Brain microvascular endothelial cell (primary cell): ENCODE data around the gene CXorf49B.
"Not testable (repeated sequence)": the region's sequence is repeated elsewhere in the genome, so short reads cannot be mapped to it uniquely, and the experiment has no call there.

Source experiments
- DNase-seq: peaks from one replicate; pipeline ENCODE4 v3.0.0-alpha.2; 2020
- H3K27ac ChIP-seq: fragments of 250-450 bp; sonication (Bioruptor Pico); 2 replicates; pipeline ENCODE4 v1.5.1; 2020; ENCODE audit warnings: mild to moderate bottlenecking, moderate library complexity
- H3K27me3 ChIP-seq: fragments of 250-450 bp; sonication (Bioruptor Pico); replicated peaks from 2 replicates; pipeline ENCODE4 v1.5.1; 2020; ENCODE audit warnings: mild to moderate bottlenecking
- H3K36me3 ChIP-seq: fragments of 250-450 bp; sonication (Bioruptor Pico); replicated peaks from 2 replicates; pipeline ENCODE4 v1.5.1; 2020; ENCODE audit warnings: mild to moderate bottlenecking
- H3K4me3 ChIP-seq: 2 replicates; pipeline ENCODE4 v1.5.1; 2011; ENCODE audit warnings: low read depth, mild to moderate bottlenecking, control low read depth, low read length, moderate library complexity
- in situ Hi-C: cut with HindIII; loops from 2 replicates; pipeline ENCODE4 v1.10.0; 2017; ENCODE audit warnings: low sequenced_read_pairs, low pct_ligation_motif_present

Gene CXorf49B

GRCh38 chrX:71763049-71763448 lies at the start of gene CXorf49B:
Gene CXorf49B, plus strand, starts transcription at chrX:71763349. Its CDS starts 75 bp downstream, at chrX:71763424.
- H3K27me3 ChIP-seq, H3K27ac ChIP-seq, H3K36me3 ChIP-seq, DNase-seq, in situ Hi-C loops, H3K4me3 ChIP-seq: not testable (repeated sequence)

GRCh38 chrX:71714064-71714463 lies 49.1 kb upstream of the CXorf49B start:
- H3K36me3 ChIP-seq, DNase-seq, H3K27me3 ChIP-seq, in situ Hi-C loops, H3K4me3 ChIP-seq, H3K27ac ChIP-seq: not testable (repeated sequence)

- DNase-seq, H3K4me3 ChIP-seq, H3K36me3 ChIP-seq, in situ Hi-C loops, H3K27me3 ChIP-seq, H3K27ac ChIP-seq: not testable (repeated sequence)
Observed at GRCh38 chrX:71715551-71715950, 47.6 kb upstream of the CXorf49B start.

GRCh38 chrX:71716323-71716722 lies 46.8 kb upstream of the CXorf49B start:
- DNase-seq, H3K4me3 ChIP-seq, H3K27me3 ChIP-seq, H3K27ac ChIP-seq, H3K36me3 ChIP-seq, in situ Hi-C loops: not testable (repeated sequence)

GRCh38 chrX:71718185-71718584 lies 45.0 kb upstream of the CXorf49B start, which contains the start of gene CXorf49:
Gene CXorf49, minus strand, starts transcription at chrX:71718285. Its CDS starts 134 bp downstream, at chrX:71718151.
- H3K36me3 ChIP-seq, H3K27me3 ChIP-seq, in situ Hi-C loops, H3K4me3 ChIP-seq, DNase-seq, H3K27ac ChIP-seq: not testable (repeated sequence)

- H3K27ac ChIP-seq, DNase-seq, H3K36me3 ChIP-seq, H3K4me3 ChIP-seq, H3K27me3 ChIP-seq, in situ Hi-C loops: not testable (repeated sequence)
Observed at GRCh38 chrX:71719195-71719594, 44.0 kb upstream of the CXorf49B start.

GRCh38 chrX:71720289-71720886 lies 42.8 kb upstream of the CXorf49B start:
- in situ Hi-C loops, H3K27ac ChIP-seq, DNase-seq, H3K27me3 ChIP-seq, H3K36me3 ChIP-seq, H3K4me3 ChIP-seq: not testable (repeated sequence)

GRCh38 chrX:71760688-71761281 lies 2.4 kb upstream of the CXorf49B start:
- H3K4me3 ChIP-seq, H3K36me3 ChIP-seq, H3K27me3 ChIP-seq, DNase-seq, in situ Hi-C loops, H3K27ac ChIP-seq: not testable (repeated sequence)

- H3K4me3 ChIP-seq, H3K36me3 ChIP-seq, H3K27ac ChIP-seq, H3K27me3 ChIP-seq, DNase-seq, in situ Hi-C loops: not testable (repeated sequence)
Observed at GRCh38 chrX:71764832-71765231, 1.7 kb downstream of the CXorf49B start.

- H3K27me3 ChIP-seq, DNase-seq, H3K27ac ChIP-seq, H3K36me3 ChIP-seq, in situ Hi-C loops, H3K4me3 ChIP-seq: not testable (repeated sequence)
Observed at GRCh38 chrX:71765613-71766012, 2.5 kb downstream of the CXorf49B start.

GRCh38 chrX:71767134-71767533 lies 4.0 kb downstream of the CXorf49B start:
- H3K4me3 ChIP-seq, H3K36me3 ChIP-seq, DNase-seq, H3K27ac ChIP-seq, H3K27me3 ChIP-seq, in situ Hi-C loops: not testable (repeated sequence)

- H3K36me3 ChIP-seq, H3K27me3 ChIP-seq, H3K27ac ChIP-seq, DNase-seq, in situ Hi-C loops, H3K4me3 ChIP-seq: not testable (repeated sequence)
Observed at GRCh38 chrX:71778322-71778721, 15.2 kb downstream of the CXorf49B start.

GRCh38 chrX:71782225-71782949 lies 19.2 kb downstream of the CXorf49B start:
- H3K27me3 ChIP-seq, H3K36me3 ChIP-seq, H3K4me3 ChIP-seq, DNase-seq, in situ Hi-C loops, H3K27ac ChIP-seq: not testable (repeated sequence)

GRCh38 chrX:71782950-71783299 lies 19.8 kb downstream of the CXorf49B start:
- H3K27ac ChIP-seq, H3K27me3 ChIP-seq, H3K36me3 ChIP-seq, H3K4me3 ChIP-seq, DNase-seq, in situ Hi-C loops: not testable (repeated sequence)
